ENCODE data around the gene RDH8.

- TF ChIP-seq POLR2A (IDR thresholded peaks at IDR 0.05; ENCODE audit: low read length) (no peak), GATA1 (IDR thresholded peaks at IDR 0.05; ENCODE audit: low read depth, low read length) (no peak)
Measured at GRCh38 chr19:10013316-10013715, at the start of gene RDH8.
